Neural cell (in vitro differentiated cells): ENCODE data around the gene ZSWIM7. TPM values are rescaled to one million over a fixed set of nuclear protein-coding genes. Genes with fewer than 3 reads are reported as not detected.

Source experiments
- H2AFZ ChIP-seq: fragments of 200-600, 300-800 bp; sonication (generic), shearing (Covaris generic); 2 replicates; pipeline ENCODE4 v1.6.0; 2014; ENCODE audit warnings: low read depth, mild to moderate bottlenecking, antibody characterized with exemption, low read length, moderate library complexity
- H3F3A ChIP-seq: fragments of 200-600 bp; shearing (Covaris generic); 2 replicates; pipeline ENCODE4 v1.6.1; 2016; ENCODE audit warnings: mild to moderate bottlenecking, moderate library complexity, mixed read lengths, antibody characterized with exemption, low read length; ENCODE audit not compliant: insufficient read depth, poor library complexity, severe bottlenecking
- H3K27ac ChIP-seq: fragments of 200-600, 300-800 bp; sonication (generic), shearing (Covaris generic); 2 replicates; pipeline ENCODE4 v1.5.1; 2014; ENCODE audit warnings: mild to moderate bottlenecking, low read length, moderate library complexity
- H3K27me3 ChIP-seq: fragments of 300-800, 200-600 bp; sonication (generic), shearing (Covaris generic); 2 replicates; pipeline ENCODE4 v1.6.0; 2014; ENCODE audit warnings: mild to moderate bottlenecking, low read depth, low read length, moderate library complexity; ENCODE audit not compliant: insufficient read depth
- H3K36me3 ChIP-seq: fragments of 300-800, 200-600 bp; sonication (generic), shearing (Covaris generic); 2 replicates; pipeline ENCODE4 v1.5.1; 2014; ENCODE audit warnings: mild to moderate bottlenecking, antibody characterized with exemption, low read length, moderate library complexity; ENCODE audit not compliant: insufficient read depth
- H3K4me2 ChIP-seq: fragments of 300-800, 200-600 bp; sonication (generic), shearing (Covaris generic); 2 replicates; pipeline ENCODE4 v1.6.0; 2014; ENCODE audit warnings: mild to moderate bottlenecking, low read length
- H3K4me3 ChIP-seq: fragments of 300-800, 200-600 bp; sonication (generic), shearing (Covaris generic); 2 replicates; pipeline ENCODE4 v1.5.1; 2014; ENCODE audit warnings: mild to moderate bottlenecking, low read length, moderate library complexity
- H3K79me2 ChIP-seq: fragments of 200-600 bp; shearing (Covaris generic); replicated peaks from 2 replicates; pipeline ENCODE4 v1.6.0; 2014; ENCODE audit warnings: mild to moderate bottlenecking, low read length, moderate library complexity; ENCODE audit not compliant: insufficient read depth
- H3K9ac ChIP-seq: fragments of 300-800, 200-600 bp; sonication (generic), shearing (Covaris generic); 2 replicates; pipeline ENCODE4 v1.6.1; 2016; ENCODE audit warnings: mild to moderate bottlenecking, low read length, mixed read lengths
- H3K9me2 ChIP-seq: fragments of 200-600 bp; shearing (Covaris generic); 2 replicates; pipeline ENCODE4 v1.6.1; 2016; ENCODE audit warnings: mild to moderate bottlenecking, low read length, mixed read lengths; ENCODE audit not compliant: insufficient read depth
- H3K9me3 ChIP-seq: fragments of 200-600, 300-800 bp; sonication (generic), shearing (Covaris generic); 2 replicates; pipeline ENCODE4 v1.6.1; 2016; ENCODE audit warnings: mild to moderate bottlenecking, mixed run types, low read length, moderate library complexity, mixed read lengths
- H4K20me1 ChIP-seq: fragments of 200-600 bp; shearing (Covaris generic); 2 replicates; pipeline ENCODE4 v1.6.1; 2016; ENCODE audit warnings: mild to moderate bottlenecking, mixed run types; ENCODE audit not compliant: insufficient read depth
- CTCF ChIP-seq: fragments of 450-650 bp; IDR thresholded peaks from 2 replicates; pipeline ENCODE4 v1.5.1; 2014; ENCODE audit warnings: antibody characterized with exemption, mild to moderate bottlenecking, moderate library complexity; ENCODE audit not compliant: poor library complexity, severe bottlenecking
- EP300 ChIP-seq: fragments of 450-650 bp; conservative IDR thresholded peaks from 2 replicates; pipeline ENCODE4 v1.6.1; 2014; ENCODE audit warnings: antibody characterized with exemption, mild to moderate bottlenecking, moderate library complexity; ENCODE audit not compliant: poor library complexity, severe bottlenecking
- EZH2 ChIP-seq: fragments of 200-600, 300-800 bp; shearing (Covaris generic), sonication (generic); IDR thresholded peaks from 2 replicates; pipeline ENCODE4 v1.6.1; 2014; ENCODE audit warnings: antibody characterized with exemption, low read length, borderline replicate concordance, mild to moderate bottlenecking; ENCODE audit not compliant: insufficient read depth, poor library complexity, severe bottlenecking
- MXI1 ChIP-seq: fragments of 450-650 bp; conservative IDR thresholded peaks from 2 replicates; pipeline ENCODE4 v1.6.1; 2014; ENCODE audit warnings: antibody characterized with exemption, mild to moderate bottlenecking; ENCODE audit not compliant: poor library complexity, severe bottlenecking
- POLR2AphosphoS5 ChIP-seq: IDR thresholded peaks from 2 replicates; pipeline ENCODE4 v1.6.1; 2012
- RAD21 ChIP-seq: fragments of 450-650 bp; conservative IDR thresholded peaks from 2 replicates; pipeline ENCODE4 v1.6.1; 2014; ENCODE audit warnings: antibody characterized with exemption, mild to moderate bottlenecking, moderate library complexity
- SMC3 ChIP-seq: fragments of 450-650 bp; conservative IDR thresholded peaks from 2 replicates; pipeline ENCODE4 v1.6.1; 2014; ENCODE audit warnings: antibody characterized with exemption, mild to moderate bottlenecking, moderate library complexity; ENCODE audit not compliant: poor library complexity
- TAF1 ChIP-seq: IDR thresholded peaks from 2 replicates; pipeline ENCODE4 v1.6.1; 2012; ENCODE audit warnings: low read depth
- polyA plus RNA-seq: library from polyadenylated mRNA; depleted of rRNA; stranded (reverse); fragments of >200 nt; gene quantifications from 2 replicates; pipeline ENCODE4 v1.2.3, GENCODE V29; 2014
- TF ChIP-seq, protein P1 (sequence below): IDR thresholded peaks from 2 replicates; pipeline ENCODE4 v1.6.1; 2012; ENCODE audit warnings: borderline replicate concordance

The ZSWIM7 gene
- polyA plus RNA-seq, 1 donor from 2014 or later, result 34.0 TPM

GRCh38 chr17:15944759-15945526, 54.6 kb downstream of the ZSWIM7 start, which contains the start of gene ADORA2B:
TSS of gene ADORA2B (plus strand) at chr17:15945130. CDS start at chr17:15945249, 119 bp downstream.
- H3K9ac ChIP-seq, result peak within 1 kb of the TSS; percentile 31
- TF ChIP-seq CTCF (peak; percentile 75), EZH2 (no peak), SMC3 (peak; percentile 49), TAF1 (no peak), RAD21 (peak; percentile 53), EP300 (no peak), POLR2AphosphoS5 (no peak), MXI1 (no peak)
- TF ChIP-seq, protein P1, sequence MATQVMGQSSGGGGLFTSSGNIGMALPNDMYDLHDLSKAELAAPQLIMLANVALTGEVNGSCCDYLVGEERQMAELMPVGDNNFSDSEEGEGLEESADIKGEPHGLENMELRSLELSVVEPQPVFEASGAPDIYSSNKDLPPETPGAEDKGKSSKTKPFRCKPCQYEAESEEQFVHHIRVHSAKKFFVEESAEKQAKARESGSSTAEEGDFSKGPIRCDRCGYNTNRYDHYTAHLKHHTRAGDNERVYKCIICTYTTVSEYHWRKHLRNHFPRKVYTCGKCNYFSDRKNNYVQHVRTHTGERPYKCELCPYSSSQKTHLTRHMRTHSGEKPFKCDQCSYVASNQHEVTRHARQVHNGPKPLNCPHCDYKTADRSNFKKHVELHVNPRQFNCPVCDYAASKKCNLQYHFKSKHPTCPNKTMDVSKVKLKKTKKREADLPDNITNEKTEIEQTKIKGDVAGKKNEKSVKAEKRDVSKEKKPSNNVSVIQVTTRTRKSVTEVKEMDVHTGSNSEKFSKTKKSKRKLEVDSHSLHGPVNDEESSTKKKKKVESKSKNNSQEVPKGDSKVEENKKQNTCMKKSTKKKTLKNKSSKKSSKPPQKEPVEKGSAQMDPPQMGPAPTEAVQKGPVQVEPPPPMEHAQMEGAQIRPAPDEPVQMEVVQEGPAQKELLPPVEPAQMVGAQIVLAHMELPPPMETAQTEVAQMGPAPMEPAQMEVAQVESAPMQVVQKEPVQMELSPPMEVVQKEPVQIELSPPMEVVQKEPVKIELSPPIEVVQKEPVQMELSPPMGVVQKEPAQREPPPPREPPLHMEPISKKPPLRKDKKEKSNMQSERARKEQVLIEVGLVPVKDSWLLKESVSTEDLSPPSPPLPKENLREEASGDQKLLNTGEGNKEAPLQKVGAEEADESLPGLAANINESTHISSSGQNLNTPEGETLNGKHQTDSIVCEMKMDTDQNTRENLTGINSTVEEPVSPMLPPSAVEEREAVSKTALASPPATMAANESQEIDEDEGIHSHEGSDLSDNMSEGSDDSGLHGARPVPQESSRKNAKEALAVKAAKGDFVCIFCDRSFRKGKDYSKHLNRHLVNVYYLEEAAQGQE, result no peak
- H3K4me2 ChIP-seq, result peak within 1 kb of the TSS; percentile 19
- H3K79me2 ChIP-seq, result no peaks in the 10 kb centered on the region
- H3K4me3 ChIP-seq, result peak within 1 kb of the TSS; percentile 76
- peaks cover 48% of the 10 kb centered on the region for H3K27me3 ChIP-seq
- no peaks in the 10 kb centered on the region for H3K9me2 ChIP-seq
- H3K27ac ChIP-seq, result no peak within 1 kb of the TSS
- H3F3A ChIP-seq, result no peaks in the 10 kb centered on the region
- H3K36me3 ChIP-seq, result no peaks in the 10 kb centered on the region
- no peak within 1 kb of the TSS for H2AFZ ChIP-seq
- H3K9me3 ChIP-seq, result no peaks in the 10 kb centered on the region
- no peaks in the 10 kb centered on the region for H4K20me1 ChIP-seq

GRCh38 chr17:15943971-15944758, 55.3 kb downstream of the ZSWIM7 start:
- peak overlapping the region; percentile 19 for H3K4me2 ChIP-seq
- H4K20me1 ChIP-seq, result no peaks in the 10 kb centered on the region
- H3K27ac ChIP-seq, result no peak overlapping the region
- no peaks in the 10 kb centered on the region for H3K9me3 ChIP-seq
- H3K36me3 ChIP-seq, result no peaks in the 10 kb centered on the region
- H3K27me3 ChIP-seq, result peaks cover 48% of the 10 kb centered on the region
- no peaks in the 10 kb centered on the region for H3F3A ChIP-seq
- H2AFZ ChIP-seq, result no peak overlapping the region
- peak overlapping the region; percentile 76 for H3K4me3 ChIP-seq
- no peaks in the 10 kb centered on the region for H3K9me2 ChIP-seq
- H3K9ac ChIP-seq, result no peak overlapping the region
- H3K79me2 ChIP-seq, result no peaks in the 10 kb centered on the region
- TF ChIP-seq TAF1, result no peak
